HG02759 (cell line): ENCODE results near the gene PLPP2.

Experiments
- ATAC-seq: cut with Tn5 transposase; IDR thresholded peaks from one replicate; pipeline ENCODE4 v1.9.1; 2021; ENCODE audit warnings: mild to moderate bottlenecking, moderate library complexity; ENCODE audit not compliant: unreplicated experiment

Gene PLPP2

DNA sequence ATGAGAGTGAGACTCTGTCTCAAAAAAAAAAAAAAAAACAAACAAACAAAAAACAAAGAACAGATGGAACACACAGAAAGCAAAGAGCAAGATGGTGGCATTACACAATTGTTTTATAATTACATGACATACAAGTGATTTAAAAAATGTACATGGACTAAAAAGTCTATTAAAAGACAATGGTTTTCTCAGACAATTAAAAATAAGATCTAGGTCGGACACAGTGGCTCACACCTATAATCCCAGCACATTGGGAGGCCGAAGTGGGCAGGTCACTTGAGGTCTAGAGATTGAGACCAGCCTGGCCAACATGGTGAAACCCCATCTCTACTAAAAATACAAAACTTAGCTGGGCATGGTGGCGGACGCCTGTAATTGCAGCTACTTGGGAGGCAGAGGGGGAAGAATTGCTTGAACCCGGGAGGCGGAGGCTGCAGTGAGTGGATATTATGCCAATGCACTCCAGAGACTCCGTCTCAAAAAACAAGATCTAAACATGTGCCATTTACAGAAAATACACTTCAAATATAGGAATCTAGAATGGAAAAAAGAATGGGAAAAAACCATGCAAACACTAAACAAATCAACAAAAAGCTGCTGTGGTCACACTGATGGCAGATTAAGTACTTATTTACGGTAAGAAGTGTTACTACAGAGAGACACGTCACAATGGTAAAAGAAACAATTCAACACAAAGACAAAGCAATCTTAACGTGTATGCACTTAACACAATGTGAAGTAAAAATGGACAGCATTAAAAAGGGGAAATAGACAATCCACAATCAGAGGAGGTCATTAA, 26.7 kb upstream of the PLPP2 start:
- ATAC-seq = no peak

DNA sequence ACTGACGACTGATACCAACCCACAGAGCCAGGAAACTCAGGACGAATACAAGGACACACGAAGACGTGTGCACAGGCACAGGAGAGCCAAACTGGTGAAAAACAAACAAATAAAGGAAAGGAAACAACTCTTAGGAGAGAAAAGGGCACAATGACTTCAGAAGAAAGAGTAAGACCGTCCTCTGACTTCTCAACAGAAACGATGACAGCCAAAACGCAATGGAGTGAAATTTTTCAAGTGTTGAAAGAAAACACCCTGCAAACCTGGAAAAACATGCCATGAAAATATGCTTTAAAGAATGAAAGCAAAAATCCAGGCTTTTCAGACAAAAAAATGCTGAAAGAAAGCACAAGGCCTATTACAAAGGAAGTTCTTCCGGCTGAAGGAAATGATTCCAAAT, 24.6 kb upstream of the PLPP2 start:
- no peak for ATAC-seq

DNA sequence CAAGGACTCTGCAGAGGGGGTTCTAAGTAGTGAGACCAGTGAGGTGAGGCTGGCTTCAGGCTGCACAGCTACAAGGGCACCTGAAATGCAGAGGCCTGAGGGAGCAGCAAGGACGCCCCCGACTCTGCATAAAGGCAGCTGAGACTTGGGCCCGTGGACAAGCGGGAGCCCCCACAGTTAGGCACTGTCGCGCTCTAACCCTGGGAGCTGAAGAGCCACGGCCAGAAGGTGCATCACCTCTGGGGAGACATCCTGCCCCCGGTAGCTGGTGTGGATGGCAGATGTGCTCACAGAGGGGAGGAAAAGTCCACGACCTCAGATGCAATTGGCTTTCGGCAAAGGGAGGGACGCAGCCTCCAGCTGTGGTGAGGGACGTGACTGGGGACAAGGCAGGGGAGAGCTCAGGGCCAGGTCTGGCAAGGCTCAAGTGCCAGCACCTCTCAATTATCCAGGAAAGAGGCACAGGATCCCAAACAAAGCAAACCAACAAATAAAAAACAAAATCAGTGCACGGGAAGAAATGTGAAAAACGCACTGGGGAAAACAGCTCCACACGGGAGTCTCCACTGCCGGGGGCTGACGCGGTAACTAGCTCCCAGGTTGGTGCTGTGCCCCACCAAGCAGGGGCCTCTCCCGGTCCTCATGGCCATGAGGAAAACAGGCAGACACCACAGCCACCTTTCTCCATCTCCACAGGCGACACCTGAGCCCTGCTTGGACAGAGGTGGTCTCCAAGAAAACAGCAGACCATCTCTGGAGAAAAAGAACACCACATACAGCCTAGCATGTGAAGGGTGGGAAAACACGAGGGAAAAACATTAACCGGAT, 23.0 kb upstream of the PLPP2 start:
- ATAC-seq = no peak

DNA sequence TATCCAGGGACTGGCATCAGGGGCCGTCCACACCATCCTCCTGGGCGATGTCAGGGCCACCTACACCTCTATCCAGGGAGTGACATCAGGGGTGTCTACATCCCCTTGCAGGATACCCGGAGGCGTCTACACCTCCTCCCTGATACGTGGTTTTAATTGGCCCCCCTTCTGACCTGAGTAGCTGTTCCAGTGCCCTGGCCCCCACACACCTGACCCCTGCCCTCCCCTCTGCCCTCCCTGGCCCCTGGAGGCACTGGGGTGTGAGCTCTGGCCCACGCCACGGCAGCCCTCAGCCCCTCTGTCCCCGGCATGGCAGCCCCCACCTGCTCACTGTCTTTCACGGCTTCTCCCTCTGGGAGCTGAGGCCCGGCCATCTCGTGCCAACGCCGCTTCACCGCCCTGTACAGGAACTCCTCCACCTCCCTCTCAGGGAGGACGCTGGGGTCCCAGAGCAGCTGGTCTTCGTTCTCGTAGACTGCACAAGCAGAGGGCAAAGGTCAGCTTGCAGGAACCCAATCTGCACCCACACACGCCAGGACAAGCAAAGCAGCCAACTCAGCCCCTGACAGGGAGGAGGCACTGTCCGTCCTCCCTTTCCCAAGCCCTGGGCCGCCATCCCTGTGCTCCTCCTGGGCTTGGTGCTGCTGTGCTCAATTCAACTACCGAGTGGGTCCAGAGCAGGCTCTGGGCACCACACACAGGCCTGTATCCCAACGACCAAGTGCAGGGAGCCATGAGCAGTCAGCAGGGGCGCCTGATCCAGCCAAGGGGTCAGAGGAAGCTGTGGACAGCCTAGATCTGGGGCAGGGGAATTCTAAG, 22.2 kb upstream of the PLPP2 start:
- no peak for ATAC-seq

DNA sequence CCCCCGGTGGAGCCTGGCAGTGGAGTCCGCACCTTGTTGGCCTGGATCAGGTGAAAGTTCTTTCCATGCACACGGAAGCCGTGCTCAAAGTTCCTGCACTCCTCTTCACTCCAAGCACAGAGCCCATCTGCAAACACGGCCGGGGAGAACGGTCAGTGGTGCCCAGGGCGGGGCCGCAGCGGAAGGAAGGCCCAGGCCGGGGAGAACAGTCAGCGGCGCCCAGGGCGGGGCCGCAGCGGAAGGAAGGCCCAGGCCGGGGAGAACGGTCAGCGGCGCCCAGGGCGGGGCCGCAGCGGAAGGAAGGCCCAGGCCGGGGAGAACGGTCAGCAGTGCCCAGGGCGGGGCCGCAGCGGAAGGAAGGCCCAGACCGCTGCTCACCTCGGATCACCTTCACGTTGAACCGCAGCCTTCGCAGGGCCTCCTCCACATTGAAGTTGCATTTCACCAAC, 20.6 kb upstream of the PLPP2 start:
- no peak for ATAC-seq

DNA sequence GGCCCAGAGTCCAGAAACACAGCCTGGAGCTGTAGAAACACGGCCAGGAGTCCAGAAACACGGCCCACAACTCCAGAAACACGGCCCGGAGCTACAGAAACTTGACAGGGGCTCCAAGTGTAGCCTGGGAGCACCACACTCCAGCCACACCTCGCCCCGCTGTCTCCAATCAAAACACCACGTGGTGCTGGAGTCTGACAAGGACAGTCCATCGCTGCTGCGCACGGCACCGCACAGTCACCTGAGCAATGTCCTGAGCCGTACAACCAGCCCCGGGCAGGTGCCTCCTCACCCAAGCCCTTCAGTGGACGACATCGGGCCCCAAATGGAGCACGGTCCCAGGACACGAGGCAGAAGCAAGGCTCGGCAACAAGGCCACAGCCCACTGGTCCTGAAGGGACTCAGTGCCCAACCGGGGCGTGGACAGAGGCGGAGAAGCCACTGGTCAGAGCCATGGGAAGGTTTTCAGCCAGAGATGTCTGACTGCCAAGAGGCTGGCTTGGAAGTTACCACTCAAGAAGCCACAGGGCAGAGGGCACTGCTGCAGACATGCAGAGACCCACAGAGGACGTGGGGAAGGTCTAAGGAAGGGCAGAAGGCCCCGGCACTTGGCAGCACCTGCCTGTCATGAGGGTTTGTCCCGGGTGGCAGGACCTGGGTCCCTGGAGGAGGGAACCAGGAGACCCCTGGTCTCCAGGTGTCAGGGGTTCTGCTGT, 19.7 kb upstream of the PLPP2 start:
- ATAC-seq = no peak

DNA sequence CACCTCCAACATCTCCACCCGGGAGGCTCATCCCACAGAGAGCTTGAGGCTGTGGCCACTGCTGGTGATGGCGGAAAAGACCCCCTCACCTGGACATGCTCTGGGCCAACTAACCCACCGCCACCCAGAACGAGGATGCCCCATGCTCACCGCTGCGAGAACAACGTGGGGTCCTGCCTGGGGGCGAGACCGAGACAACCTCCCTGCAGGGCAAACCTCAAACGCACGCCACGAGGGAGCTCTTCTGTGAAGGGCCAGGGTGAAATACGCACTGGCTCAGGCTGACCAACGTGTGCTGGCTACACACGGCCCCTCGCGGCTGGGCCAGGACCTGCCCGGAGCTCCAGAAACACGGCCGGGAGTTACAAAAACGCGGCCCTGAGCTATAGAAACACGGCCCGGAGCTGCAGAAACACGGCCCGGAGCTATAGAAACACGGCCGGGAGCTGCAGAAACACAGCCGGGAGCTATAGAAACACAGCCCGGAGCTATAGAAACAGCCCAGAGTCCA, 19.0 kb upstream of the PLPP2 start:
- ATAC-seq = no peak

- ATAC-seq = no peak
These were observed 18.0 kb upstream of the PLPP2 start for GRCh38 chr19:309206-309565.

DNA sequence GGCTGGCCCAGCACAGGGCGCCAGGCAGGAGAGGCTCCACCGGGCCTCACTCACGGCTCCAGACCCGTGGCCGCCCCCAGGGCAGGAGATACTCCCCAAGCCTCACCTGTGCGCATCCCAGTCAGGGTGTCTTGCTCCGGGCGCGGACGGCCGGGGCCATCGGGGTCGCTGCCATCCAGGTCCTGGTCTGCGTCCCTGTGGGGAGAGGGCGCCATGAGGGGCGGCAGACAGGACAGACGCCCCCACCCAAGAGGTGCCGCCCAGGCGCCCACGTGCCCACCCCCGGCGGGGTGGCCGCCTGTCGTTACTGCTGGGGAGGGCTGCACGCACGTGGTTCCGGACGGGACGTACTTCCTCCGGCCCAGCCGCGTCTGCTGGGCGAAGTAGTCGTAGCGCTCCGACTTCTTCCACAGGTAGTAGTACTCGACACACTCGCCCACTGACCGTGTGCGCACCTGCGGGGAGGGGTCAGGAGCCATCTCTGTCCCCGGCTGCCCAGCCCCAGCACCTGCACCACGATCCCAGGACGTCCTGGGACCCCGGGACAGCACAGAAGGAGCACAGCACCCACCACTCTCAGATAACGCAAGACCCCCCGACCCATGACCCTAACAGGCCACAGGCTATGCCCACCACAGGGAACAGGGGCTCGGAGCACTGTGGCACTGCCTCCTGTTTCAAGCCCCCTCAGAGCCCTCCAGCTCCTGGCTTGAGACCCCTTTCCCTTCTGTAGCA, 17.4 kb upstream of the PLPP2 start:
- no peak for ATAC-seq

GRCh38 chr19:307793-308420, 16.7 kb upstream of the PLPP2 start:
- no peak for ATAC-seq

DNA sequence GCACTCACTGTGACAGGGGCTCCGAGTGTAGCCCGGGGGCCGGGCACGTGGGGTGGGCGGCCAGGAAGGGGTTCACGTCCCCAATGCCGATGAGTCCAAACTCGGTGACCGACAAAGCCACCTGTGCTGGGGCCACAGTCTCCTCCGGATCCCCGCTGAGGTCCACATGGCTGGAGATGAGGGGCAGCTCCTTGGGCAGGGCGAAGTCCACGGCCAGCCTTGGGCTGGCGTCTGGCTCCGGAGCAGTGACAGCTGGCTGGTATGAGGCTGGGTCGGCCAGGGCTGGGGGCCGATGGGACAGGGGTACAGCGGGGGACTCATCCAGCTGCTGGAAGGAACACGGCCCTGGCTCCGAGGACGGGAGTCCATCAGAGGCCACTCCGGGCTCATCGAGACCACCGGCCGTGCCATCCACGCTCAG, 15.9 kb upstream of the PLPP2 start:
- ATAC-seq = no peak

DNA sequence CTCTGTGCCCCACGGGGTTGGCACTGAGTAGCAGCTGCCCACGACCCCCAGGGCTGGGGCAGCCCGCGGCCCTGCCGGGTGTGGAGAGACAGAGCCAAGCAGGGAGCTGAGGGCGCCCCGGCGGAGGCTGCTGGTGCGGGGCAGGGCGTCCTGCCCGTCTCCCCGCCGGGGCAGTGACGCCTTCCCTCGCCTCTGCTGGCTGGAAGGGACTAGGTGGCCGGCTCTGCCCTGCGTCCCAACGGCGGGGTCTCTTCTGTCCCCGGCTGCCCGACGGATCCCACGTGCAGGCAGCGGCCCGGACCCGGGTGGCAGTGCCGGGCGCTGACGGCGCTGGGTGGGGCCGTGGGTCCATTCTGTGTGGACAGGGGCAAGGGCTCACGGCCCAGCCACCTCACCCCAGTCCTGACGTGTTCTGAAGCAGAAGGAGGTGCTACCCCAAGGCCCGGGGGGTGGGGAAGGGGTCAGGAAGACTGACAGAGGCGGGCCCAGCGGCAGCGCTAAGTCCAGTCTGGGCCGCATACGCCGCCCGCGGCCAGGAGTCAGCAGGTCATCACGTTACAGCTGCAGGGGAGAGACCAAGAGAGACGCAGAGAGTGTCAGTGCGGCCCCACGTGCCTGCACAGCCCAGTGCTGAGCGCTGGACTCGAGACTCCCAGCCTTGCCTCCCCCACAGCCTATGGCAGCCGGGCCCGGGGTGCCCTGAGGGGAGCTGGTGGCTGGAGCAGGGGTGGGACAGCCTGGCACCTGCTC, 15.1 kb upstream of the PLPP2 start:
- no peak for ATAC-seq

DNA sequence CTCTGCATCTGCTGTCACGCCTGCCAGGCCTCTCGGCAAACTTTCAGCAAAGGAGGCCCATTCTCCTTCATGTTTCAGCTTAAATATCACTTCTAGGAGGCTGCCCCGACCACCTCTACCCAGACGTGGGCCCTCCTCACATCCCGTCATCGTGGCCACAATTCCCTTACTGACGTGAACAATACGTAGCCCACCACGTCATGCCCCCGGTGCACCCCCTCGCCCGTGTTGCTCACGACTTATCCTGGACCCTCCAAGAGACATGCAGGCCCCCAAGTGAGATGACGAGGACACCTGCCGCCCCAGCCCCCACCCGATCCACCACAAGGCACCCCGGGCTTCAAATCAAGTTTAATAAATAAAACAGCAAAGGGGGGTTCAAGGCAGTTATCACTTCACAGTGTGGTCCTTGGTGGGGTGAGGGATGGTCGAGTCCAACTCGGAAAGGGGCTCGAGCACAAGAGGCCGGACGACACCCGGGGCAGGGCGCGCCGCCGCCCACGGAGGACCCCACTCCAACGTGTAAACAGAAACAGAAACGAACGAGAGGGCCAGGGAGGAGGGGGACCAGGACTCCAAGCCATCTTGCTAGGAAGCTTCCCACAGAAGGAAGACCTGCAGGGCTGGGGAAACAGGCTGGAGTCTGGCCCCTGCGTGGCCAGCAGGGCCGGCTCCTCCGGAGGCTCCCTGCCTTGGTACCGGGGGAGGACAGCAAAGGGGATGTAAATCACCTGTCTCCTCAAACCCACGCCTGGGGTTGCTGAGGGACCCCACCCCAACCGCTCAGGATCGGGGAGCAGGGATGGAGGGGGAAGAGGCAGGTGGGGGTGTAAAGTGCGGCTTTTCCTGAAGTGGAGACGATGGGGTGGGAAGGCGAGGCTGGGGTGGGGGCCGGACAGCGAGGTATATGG, 14.3 kb upstream of the PLPP2 start:
- no peak for ATAC-seq

DNA sequence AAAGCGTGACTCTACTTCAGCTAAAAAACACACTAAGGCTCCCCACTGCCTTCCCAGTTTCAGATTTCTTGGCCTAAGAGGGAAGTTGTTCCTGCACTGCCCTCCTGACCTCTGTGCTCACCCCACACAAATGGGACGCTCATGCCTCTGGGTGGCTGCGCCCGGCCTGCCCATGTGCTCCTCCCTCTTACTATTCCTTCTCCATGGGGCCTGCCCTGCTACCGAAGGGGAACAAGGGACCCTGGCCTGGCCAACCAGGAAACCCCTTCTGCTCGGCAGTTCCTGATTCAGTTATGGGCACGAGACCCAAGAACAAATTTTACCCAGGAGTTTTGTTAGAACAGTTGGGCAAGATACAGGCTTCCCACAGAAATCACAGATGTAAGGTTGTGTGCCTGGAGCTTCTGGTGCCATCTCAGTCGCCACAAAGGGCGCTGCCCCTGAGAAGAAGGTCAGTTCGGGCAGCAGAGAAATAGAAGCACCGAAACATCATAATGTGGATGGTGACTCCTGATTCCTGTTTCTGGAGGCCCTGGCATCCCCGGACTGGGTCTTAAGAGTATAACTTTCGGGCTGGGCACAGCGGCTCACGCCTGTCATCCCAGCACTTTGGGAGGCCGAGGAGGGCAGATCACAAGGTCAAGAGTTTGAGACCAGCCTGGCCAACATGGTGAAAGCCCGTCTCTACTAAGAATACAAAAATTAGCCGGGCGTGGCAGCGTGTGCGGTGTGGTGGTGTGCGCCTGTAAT, 5.4 kb upstream of the PLPP2 start:
- ATAC-seq = no peak

GRCh38 chr19:295687-296370, 4.6 kb upstream of the PLPP2 start:
- ATAC-seq = no peak

DNA sequence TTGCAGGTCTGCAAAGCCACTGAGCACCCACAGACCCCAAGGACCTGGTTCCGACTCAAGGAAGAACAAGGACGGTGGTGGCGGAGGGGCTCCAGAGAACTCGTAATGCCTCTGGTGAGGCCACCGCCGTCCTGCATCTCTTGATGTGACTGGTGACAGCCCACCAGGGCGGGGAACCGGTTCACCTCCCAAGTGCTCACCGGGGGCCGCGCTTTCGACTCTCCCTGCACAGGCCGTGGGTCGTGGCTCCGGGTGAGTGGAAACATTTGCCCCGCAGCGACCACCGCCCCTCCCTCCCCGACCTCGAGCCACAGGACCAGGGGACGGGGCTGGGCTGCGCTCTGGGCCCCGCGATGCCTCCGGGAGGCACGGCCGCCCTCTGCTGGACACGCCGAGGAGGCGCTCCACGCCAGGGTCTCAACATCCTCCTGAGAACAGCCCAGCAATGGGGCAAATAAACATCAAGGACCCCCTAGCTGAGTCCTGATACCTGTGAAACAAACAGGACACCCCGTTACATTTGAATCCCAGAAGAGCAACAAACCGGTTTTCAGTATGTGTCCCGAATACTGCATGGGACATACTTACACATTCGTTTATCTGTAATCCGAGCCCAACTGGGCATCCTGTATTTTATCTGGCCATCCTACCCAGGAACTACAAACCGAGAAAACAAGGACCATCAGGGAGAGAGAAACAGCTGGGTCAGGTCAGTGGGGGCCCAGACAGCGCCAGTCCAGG, 3.9 kb upstream of the PLPP2 start:
- ATAC-seq = no peak
